ENCODE measurements around the gene PDE4B.

The PDE4B gene

GRCh38 chr1:65813956-65814355 lies 21.3 kb downstream of the PDE4B start:
- no peak overlapping the region for H3K4me3 ChIP-seq
- no peak for TF ChIP-seq CTCF (IDR thresholded peaks at IDR 0.05)
- DNase-seq (ENCODE audit: low spot score): no peak
- no peak overlapping the region for H3K27ac ChIP-seq

GRCh38 chr1:65814752-65815151 lies 22.1 kb downstream of the PDE4B start:
- TF ChIP-seq CTCF (IDR thresholded peaks at IDR 0.05): no peak
- no peak overlapping the region for H3K27ac ChIP-seq

GRCh38 chr1:65817891-65818290 lies 25.2 kb downstream of the PDE4B start:
- no peak overlapping the region for H3K27ac ChIP-seq
- no peak for DNase-seq (ENCODE audit: low spot score)
- no peak for TF ChIP-seq CTCF (IDR thresholded peaks at IDR 0.05)
- H3K4me3 ChIP-seq: no peak overlapping the region

More at GRCh38 chr1:65814752-65815151, 22.1 kb downstream of the PDE4B start:
- H3K4me3 ChIP-seq: no peak overlapping the region
- DNase-seq (ENCODE audit: low spot score): no peak

- H3K27ac ChIP-seq: no peak overlapping the region
- DNase-seq (ENCODE audit: low spot score): no peak
- no peak overlapping the region for H3K4me3 ChIP-seq
- no peak for TF ChIP-seq CTCF (IDR thresholded peaks at IDR 0.05)
These were observed 26.3 kb downstream of the PDE4B start for GRCh38 chr1:65818966-65819365.

GRCh38 chr1:65820983-65821382 lies 28.3 kb downstream of the PDE4B start:
- no peak overlapping the region for H3K27ac ChIP-seq
- no peak overlapping the region for H3K4me3 ChIP-seq
- DNase-seq (ENCODE audit: low spot score): no peak

GRCh38 chr1:65821386-65821785 lies 28.7 kb downstream of the PDE4B start:
- TF ChIP-seq CTCF (IDR thresholded peaks at IDR 0.05): no peak
- Histone ChIP-seq H3K4me3 (no peak overlapping the region), H3K27ac (no peak overlapping the region)
- DNase-seq (ENCODE audit: low spot score): no peak

More at GRCh38 chr1:65820983-65821382, 28.3 kb downstream of the PDE4B start:
- TF ChIP-seq CTCF (IDR thresholded peaks at IDR 0.05): no peak

GRCh38 chr1:65824103-65824502 lies 31.4 kb downstream of the PDE4B start:
- Histone ChIP-seq H3K27ac (no peak overlapping the region), H3K4me3 (no peak overlapping the region)
- no peak for TF ChIP-seq CTCF (IDR thresholded peaks at IDR 0.05)
- no peak for DNase-seq (ENCODE audit: low spot score)

All from coronary artery (tissue), 2 donors.